ENCODE data around the gene NUP188.

NUP188 gene

GRCh38 chr9:128913995-128914772, 33.3 kb upstream of the NUP188 start:
- DNase-seq (ENCODE audit: low spot score), result no peak

DNA sequence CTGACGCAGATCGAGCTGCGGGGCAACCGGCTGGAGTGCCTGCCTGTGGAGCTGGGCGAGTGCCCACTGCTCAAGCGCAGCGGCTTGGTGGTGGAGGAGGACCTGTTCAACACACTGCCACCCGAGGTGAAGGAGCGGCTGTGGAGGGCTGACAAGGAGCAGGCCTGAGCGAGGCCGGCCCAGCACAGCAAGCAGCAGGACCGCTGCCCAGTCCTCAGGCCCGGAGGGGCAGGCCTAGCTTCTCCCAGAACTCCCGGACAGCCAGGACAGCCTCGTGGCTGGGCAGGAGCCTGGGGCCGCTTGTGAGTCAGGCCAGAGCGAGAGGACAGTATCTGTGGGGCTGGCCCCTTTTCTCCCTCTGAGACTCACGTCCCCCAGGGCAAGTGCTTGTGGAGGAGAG, 31.3 kb upstream of the NUP188 start:
- no peak for DNase-seq (ENCODE audit: low spot score)

DNA sequence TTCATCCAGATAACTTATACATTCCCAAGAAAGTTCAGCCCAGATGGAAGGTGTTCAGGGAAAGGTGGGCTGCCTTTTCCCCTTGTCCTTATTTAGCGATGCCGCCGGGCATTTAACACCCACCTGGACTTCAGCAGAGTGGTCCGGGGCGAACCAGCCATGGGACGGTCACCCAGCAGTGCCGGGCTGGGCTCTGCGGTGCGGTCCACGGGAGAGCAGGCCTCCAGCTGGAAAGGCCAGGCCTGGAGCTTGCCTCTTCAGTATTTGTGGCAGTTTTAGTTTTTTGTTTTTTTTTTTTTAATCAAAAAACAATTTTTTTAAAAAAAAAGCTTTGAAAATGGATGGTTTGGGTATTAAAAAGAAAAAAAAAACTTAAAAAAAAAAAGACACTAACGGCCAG, 30.8 kb upstream of the NUP188 start:
- no peak for DNase-seq (ENCODE audit: low spot score)

GRCh38 chr9:128917151-128917849, 30.2 kb upstream of the NUP188 start:
- no peak for DNase-seq (ENCODE audit: low spot score)

- no peak for DNase-seq (ENCODE audit: low spot score)
Observed at GRCh38 chr9:128918921-128919320, 28.6 kb upstream of the NUP188 start.

GRCh38 chr9:128919402-128920089, 28.0 kb upstream of the NUP188 start:
- DNase-seq (ENCODE audit: low spot score), result no peak

DNA sequence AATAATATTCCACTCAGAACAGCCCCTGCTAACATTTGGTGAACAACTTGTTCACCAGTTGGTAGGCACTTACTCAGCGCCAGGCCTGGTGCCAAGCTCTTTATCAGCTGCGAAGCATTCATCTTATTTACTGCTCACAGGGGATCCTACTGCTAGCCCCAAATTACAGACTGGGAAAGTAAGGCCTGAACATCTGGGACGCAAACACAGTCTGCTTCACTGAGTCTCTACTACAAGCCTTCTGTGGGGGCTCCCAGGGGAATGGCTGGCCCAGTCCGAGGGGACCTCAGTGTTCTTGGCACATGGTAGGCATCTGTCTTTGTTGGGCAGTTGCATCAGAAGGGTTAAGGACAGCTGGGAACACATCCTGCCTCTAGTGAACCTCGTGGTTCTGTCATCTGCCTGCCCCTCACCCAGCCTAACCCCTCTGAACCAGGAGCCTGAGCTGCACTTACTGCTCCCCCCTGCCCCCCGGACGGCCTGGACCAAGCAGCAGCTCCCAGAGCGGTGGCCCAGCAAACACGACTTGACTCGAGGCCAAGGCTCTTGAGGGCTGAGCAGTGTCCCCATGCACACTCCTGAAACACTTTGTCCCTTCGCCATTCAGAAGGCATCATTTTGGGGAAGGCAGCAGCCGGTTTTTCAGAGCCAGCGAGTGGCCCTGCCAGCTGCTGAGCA, 27.0 kb upstream of the NUP188 start, which contains the start of gene PHYHD1:
Gene PHYHD1, plus strand, starts transcription at position 602 of the 678 bp plus-strand sequence. CDS start 1,342 bp downstream, outside the sequence.
- DNase-seq (ENCODE audit: low spot score), result no peak

DNA sequence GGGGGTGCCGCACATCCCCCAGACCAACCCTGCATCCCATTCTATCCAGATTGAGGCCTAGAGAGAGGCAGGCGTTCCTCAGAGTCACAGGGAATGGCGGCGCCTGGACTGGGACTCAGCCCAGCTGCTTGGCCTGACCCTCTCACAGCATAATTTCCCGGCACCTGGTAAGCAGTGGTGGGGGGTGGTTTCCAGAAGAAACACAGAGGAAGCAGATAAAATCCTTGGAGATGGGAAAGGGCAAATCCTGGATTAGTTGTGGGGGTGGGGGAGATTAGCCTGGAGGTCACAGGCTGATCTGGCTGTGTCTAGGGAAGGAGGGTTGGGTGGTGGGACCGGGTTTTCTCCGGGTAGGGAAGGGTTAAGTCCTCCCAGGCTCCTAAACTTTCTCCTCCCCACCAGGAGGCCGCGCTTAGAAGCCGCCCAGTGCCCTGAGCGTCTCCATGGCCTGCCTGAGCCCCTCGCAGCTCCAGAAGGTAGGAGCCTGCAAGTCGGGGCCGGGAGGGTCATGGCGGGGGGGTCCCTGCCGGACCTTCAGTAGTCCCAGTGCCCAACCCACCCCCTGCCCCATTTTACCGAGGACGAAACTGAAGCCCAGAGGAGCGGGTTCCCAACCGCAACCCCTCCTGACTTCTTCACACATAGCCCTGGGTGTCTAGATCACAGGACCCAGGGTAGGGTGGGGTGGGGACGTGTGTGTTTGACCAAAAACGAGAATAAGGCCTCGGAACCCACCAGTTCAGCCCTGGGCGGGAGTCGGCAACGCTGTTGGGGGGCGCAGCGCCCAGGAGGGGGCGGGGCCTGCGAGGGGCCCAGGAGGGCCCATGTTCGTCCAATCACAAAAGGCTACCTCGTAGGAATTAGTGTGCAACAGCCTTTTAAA, 25.4 kb upstream of the NUP188 start:
- no peak for DNase-seq (ENCODE audit: low spot score)

- DNase-seq (ENCODE audit: low spot score), result no peak
Observed at GRCh38 chr9:128923493-128923883, 24.0 kb upstream of the NUP188 start.

GRCh38 chr9:128927731-128928411, 19.6 kb upstream of the NUP188 start:
- DNase-seq (ENCODE audit: low spot score), result peak; percentile 63

- DNase-seq (ENCODE audit: low spot score), result no peak
Observed at GRCh38 chr9:128928624-128929023, 18.9 kb upstream of the NUP188 start.

DNA sequence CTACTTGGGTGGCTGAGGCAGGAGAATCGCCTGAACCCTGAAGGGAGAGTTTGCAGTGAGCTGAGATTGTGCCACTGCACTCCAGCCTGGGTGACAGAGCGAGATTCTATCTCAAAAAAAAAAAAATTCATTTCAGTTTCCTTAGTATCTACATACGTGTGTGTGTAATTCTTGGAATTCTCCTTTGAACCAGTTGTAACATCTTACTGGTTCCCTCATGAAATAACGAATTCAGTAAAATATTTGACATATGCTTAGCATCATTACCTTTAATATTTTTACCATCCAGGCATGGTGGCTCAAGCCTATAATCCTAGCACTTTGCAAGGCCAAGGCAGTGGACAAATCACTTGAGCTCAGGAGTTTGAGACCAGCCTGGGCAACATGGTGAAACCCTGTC, 17.9 kb upstream of the NUP188 start:
- no peak for DNase-seq (ENCODE audit: low spot score)

DNA sequence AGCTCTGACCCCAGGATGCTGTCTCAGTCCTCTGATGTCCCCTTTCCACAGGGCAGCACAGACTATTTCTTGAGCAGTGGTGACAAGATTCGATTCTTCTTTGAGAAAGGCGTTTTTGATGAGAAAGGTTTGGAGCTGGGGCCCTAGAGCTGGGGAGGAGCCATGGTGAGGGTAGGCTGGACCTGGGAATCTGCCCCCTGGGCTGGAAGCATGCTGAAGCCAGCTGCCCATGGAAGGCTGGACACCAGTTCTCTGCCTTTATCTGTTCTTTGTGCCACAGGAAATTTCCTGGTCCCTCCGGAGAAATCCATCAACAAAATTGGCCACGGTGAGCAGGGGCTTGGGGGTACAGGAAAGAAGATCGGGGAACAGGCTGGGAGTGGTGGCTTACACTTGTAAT, 13.8 kb upstream of the NUP188 start:
- DNase-seq (ENCODE audit: low spot score), result no peak

GRCh38 chr9:128936171-128936865, 11.2 kb upstream of the NUP188 start:
- DNase-seq (ENCODE audit: low spot score), result no peak

DNA sequence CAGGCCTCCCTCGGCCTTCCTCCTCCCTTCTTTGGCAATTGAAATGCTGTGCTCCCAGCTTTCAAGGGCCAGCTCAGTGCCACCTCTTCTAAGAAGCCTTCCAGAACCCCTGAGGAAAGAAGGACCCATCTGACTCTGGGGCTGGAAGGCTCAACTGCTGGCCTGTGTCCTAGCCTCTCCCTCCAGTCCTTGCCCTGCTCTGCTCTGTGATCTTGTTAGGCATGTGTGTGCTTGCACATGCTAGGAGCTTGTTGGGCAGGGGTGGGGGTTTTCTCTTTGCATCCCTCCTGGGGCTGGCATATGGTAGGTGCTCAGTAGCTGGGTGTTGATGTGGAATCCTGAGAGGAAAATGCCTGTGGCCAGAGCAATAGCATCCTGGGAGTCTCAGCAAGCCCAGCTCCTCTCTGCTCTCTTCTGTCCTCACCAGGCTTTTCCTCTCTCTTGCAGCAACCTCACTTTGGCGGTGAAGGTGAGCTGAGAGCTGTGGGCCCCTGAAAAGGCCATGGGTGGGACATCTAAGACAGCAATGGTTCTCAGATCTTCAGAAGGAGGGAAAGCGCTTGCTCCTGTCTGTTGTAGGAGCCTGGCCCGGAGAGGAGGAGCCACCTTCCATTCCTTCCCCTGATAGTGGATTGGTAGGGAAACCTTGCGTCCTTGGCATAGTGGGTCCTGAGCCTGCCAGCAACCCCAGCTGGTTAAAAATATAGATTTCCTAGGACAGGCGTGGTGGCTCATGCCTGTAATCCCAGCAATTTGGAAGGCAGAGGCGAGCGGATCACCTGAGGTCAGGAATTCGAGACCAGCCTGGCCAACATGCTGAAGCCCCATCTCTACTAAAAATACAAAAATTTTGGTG, 10.0 kb upstream of the NUP188 start:
- DNase-seq (ENCODE audit: low spot score), result no peak

DNA sequence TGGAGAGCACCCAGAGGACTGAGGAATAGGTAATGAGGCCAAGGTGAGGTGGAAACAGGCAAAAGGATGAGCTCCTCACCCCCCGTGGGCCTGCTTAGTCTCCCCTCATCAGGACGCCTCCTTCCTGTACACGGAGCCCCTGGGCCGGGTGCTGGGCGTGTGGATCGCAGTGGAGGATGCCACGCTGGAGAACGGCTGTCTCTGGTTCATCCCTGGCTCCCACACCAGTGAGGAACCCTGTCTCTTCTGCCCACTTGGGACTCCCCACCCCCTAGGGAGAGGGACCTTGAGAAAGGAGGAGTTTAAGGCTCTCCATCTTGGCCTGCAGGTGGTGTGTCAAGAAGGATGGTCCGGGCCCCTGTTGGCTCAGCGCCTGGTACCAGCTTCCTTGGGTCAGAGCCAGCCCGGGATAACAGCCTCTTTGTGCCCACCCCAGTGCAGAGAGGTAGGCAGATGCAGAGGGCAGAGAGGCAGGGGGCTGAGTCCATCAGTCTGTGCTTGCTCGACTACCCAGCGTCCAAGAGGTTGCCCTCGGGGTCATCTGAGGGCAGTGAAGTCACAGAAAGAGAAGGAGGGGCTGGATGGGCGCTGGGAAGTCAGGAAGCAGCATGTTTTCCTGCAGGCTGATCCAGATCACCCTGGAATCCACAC, 7.1 kb upstream of the NUP188 start:
- DNase-seq (ENCODE audit: low spot score), result no peak

- no peak for DNase-seq (ENCODE audit: low spot score)
Observed at GRCh38 chr9:128940946-128941755, 6.3 kb upstream of the NUP188 start.

Measured in CD4-positive, alpha-beta T cell treated with Interleukin-2 at 100 ng/mL for 4 hours (primary cell).